NCI-H226 (cell line): ENCODE measurements around the gene DKK1.
A peak's percentile ranks its signal among the peaks of the same experiment; 100 is the strongest.

Experiments used
- DNase-seq: peaks from one replicate; pipeline ENCODE4 v3.0.0-alpha.2; 2015

Gene DKK1

GRCh38 chr10:52313933-52314821, at the start of gene DKK1:
Gene DKK1 (plus strand): TSS chr10:52314281. CDS start chr10:52314435, 154 bp downstream.
- DNase-seq, result peak; percentile 72

GRCh38 chr10:52265131-52265926, 48.8 kb upstream of the DKK1 start:
- no peak for DNase-seq

GRCh38 chr10:52266858-52267257, 47.2 kb upstream of the DKK1 start:
- DNase-seq, result no peak

GRCh38 chr10:52268790-52269189, 45.3 kb upstream of the DKK1 start:
- DNase-seq, result no peak

GRCh38 chr10:52269233-52269632, 44.8 kb upstream of the DKK1 start:
- DNase-seq, result no peak

- no peak for DNase-seq
Observed at GRCh38 chr10:52276163-52276562, 37.9 kb upstream of the DKK1 start.

GRCh38 chr10:52276986-52277385, 37.1 kb upstream of the DKK1 start:
- DNase-seq, result no peak

GRCh38 chr10:52279546-52279945, 34.5 kb upstream of the DKK1 start:
- DNase-seq, result no peak

GRCh38 chr10:52280051-52280450, 34.0 kb upstream of the DKK1 start:
- no peak for DNase-seq

GRCh38 chr10:52283174-52283573, 30.9 kb upstream of the DKK1 start:
- DNase-seq, result no peak

GRCh38 chr10:52284416-52285013, 29.6 kb upstream of the DKK1 start:
- no peak for DNase-seq

- no peak for DNase-seq
Observed at GRCh38 chr10:52287866-52288265, 26.2 kb upstream of the DKK1 start.

GRCh38 chr10:52297747-52298146, 16.3 kb upstream of the DKK1 start:
- DNase-seq, result no peak

GRCh38 chr10:52300599-52301277, 13.3 kb upstream of the DKK1 start:
- DNase-seq, result no peak

- DNase-seq, result peak; percentile 10
Observed at GRCh38 chr10:52308251-52309031, 5.6 kb upstream of the DKK1 start.

GRCh38 chr10:52312942-52313255, 1.2 kb upstream of the DKK1 start:
- DNase-seq, result no peak

GRCh38 chr10:52313256-52313932, 687 bp upstream of the DKK1 start:
- no peak for DNase-seq

GRCh38 chr10:52314822-52315552, 906 bp downstream of the DKK1 start:
- DNase-seq, result peak; percentile 56

- DNase-seq, result no peak
Observed at GRCh38 chr10:52316001-52316400, 1.9 kb downstream of the DKK1 start.

GRCh38 chr10:52316500-52316899, 2.4 kb downstream of the DKK1 start:
- no peak for DNase-seq

- DNase-seq, result no peak
Observed at GRCh38 chr10:52318136-52318701, 4.1 kb downstream of the DKK1 start.
